Mesothelial cell of epicardium (in vitro differentiated cells): Measurements from ENCODE around the gene KCNK5. TPM values are rescaled to one million over a fixed set of nuclear protein-coding genes. Genes with fewer than 3 reads are reported as not detected.

Experiments used
- DNase-seq, 2 experiments: peaks; one replicate each; pipeline ENCODE4 v3.0.0; 2021; ENCODE audit warnings: low spot score in 2 of 2; ENCODE audit not compliant: unreplicated experiment in 2 of 2
- H3K27ac Mint-ChIP-seq: 2 replicates; pipeline ENCODE4 v1.8.0; 2021; ENCODE audit warnings: mixed read lengths
- H3K27me3 Mint-ChIP-seq: 2 replicates; pipeline ENCODE4 v1.8.0; 2021; ENCODE audit warnings: low read depth, mixed read lengths
- H3K36me3 Mint-ChIP-seq: 2 replicates; pipeline ENCODE4 v1.8.0; 2021; ENCODE audit warnings: mixed read lengths
- H3K4me1 Mint-ChIP-seq: 2 replicates; pipeline ENCODE4 v1.8.0; 2021; ENCODE audit warnings: mixed read lengths
- H3K4me3 Mint-ChIP-seq: 2 replicates; pipeline ENCODE4 v1.8.0; 2021; ENCODE audit warnings: mild to moderate bottlenecking, moderate library complexity, mixed read lengths
- H3K9me3 Mint-ChIP-seq: 2 replicates; pipeline ENCODE4 v1.8.0; 2021; ENCODE audit warnings: mixed read lengths
- CTCF ChIP-seq: fragments of 200-600 bp; sonication (generic); IDR thresholded peaks from one replicate; pipeline ENCODE4 v1.5.0; 2021; ENCODE audit warnings: antibody characterized with exemption; ENCODE audit not compliant: unreplicated experiment
- total RNA-seq: library from RNA; stranded (reverse); gene quantifications from 3 replicates; pipeline ENCODE4 v1.2.1, GENCODE V29; 2021

KCNK5 gene
- total RNA-seq, 1 donor from 2014 or later: 2.5 TPM

- no peak overlapping the region for H3K4me3 Mint-ChIP-seq
- H3K9me3 Mint-ChIP-seq: no peaks in the 10 kb centered on the region
- TF ChIP-seq CTCF: no peak
- DNase-seq: no peak
- H3K4me1 Mint-ChIP-seq: peaks cover 21% of the 10 kb centered on the region
- H3K27me3 Mint-ChIP-seq: no peaks in the 10 kb centered on the region
- H3K27ac Mint-ChIP-seq: no peak overlapping the region
- no peaks in the 10 kb centered on the region for H3K36me3 Mint-ChIP-seq
These were observed 14.2 kb downstream of the KCNK5 start for GRCh38 chr6:39214846-39215639.

- H3K9me3 Mint-ChIP-seq: no peaks in the 10 kb centered on the region
- H3K4me3 Mint-ChIP-seq: no peak overlapping the region
- no peaks in the 10 kb centered on the region for H3K27me3 Mint-ChIP-seq
- DNase-seq: no peak
- no peak for TF ChIP-seq CTCF
- H3K27ac Mint-ChIP-seq: no peak overlapping the region
- peaks cover 28% of the 10 kb centered on the region for H3K4me1 Mint-ChIP-seq
- no peaks in the 10 kb centered on the region for H3K36me3 Mint-ChIP-seq
These were observed 15.0 kb downstream of the KCNK5 start for GRCh38 chr6:39214120-39214813.

- no peaks in the 10 kb centered on the region for H3K36me3 Mint-ChIP-seq
- H3K4me3 Mint-ChIP-seq: no peak overlapping the region
- peaks cover 31% of the 10 kb centered on the region for H3K4me1 Mint-ChIP-seq
- DNase-seq: no peak
- no peaks in the 10 kb centered on the region for H3K27me3 Mint-ChIP-seq
- H3K9me3 Mint-ChIP-seq: no peaks in the 10 kb centered on the region
- TF ChIP-seq CTCF: no peak
- H3K27ac Mint-ChIP-seq: no peak overlapping the region
These were observed 15.9 kb downstream of the KCNK5 start for GRCh38 chr6:39213195-39213920.

- no peaks in the 10 kb centered on the region for H3K9me3 Mint-ChIP-seq
- H3K4me3 Mint-ChIP-seq: no peak overlapping the region
- H3K4me1 Mint-ChIP-seq: peaks cover 31% of the 10 kb centered on the region
- no peak for TF ChIP-seq CTCF
- peak overlapping the region; percentile 16 for H3K27ac Mint-ChIP-seq
- no peaks in the 10 kb centered on the region for H3K27me3 Mint-ChIP-seq
- no peak for DNase-seq
- no peaks in the 10 kb centered on the region for H3K36me3 Mint-ChIP-seq
These were observed 18.1 kb downstream of the KCNK5 start for GRCh38 chr6:39211183-39211582.

GRCh38 chr6:39210450-39210849 lies 18.8 kb downstream of the KCNK5 start:
- Mint-ChIP-seq H3K4me1 (peaks cover 31% of the 10 kb centered on the region), H3K9me3 (no peaks in the 10 kb centered on the region), H3K27me3 (no peaks in the 10 kb centered on the region), H3K4me3 (no peak overlapping the region), H3K27ac (no peak overlapping the region), H3K36me3 (no peaks in the 10 kb centered on the region)
- DNase-seq: no peak
- no peak for TF ChIP-seq CTCF
